OCI-LY1 (cell line): ENCODE data around the gene CDH23.

Source experiments
- EZH2 ChIP-seq: fragments of 200-600 bp; sonication (generic), shearing (Covaris generic); IDR thresholded peaks from 2 replicates; pipeline ENCODE4 v1.8.0; 2017; ENCODE audit warnings: borderline replicate concordance, mixed run types, mild to moderate bottlenecking, antibody characterized with exemption, low read length, moderate library complexity, mixed read lengths
- TF ChIP-seq, protein P1 (sequence below): fragments of 200-600 bp; sonication (generic), shearing (Covaris generic); IDR thresholded peaks from 2 replicates; pipeline ENCODE4 v1.5.1; 2017; ENCODE audit warnings: mild to moderate bottlenecking, antibody characterized with exemption, low read length, moderate library complexity, mixed read lengths

GRCh38 chr10:71864911-71865361 lies 468.2 kb downstream of the CDH23 start:
- TF ChIP-seq, protein P1, sequence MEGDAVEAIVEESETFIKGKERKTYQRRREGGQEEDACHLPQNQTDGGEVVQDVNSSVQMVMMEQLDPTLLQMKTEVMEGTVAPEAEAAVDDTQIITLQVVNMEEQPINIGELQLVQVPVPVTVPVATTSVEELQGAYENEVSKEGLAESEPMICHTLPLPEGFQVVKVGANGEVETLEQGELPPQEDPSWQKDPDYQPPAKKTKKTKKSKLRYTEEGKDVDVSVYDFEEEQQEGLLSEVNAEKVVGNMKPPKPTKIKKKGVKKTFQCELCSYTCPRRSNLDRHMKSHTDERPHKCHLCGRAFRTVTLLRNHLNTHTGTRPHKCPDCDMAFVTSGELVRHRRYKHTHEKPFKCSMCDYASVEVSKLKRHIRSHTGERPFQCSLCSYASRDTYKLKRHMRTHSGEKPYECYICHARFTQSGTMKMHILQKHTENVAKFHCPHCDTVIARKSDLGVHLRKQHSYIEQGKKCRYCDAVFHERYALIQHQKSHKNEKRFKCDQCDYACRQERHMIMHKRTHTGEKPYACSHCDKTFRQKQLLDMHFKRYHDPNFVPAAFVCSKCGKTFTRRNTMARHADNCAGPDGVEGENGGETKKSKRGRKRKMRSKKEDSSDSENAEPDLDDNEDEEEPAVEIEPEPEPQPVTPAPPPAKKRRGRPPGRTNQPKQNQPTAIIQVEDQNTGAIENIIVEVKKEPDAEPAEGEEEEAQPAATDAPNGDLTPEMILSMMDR: no peak
- TF ChIP-seq EZH2: no peak
